Measurements from ENCODE around the gene ZNF57.
"Not testable (repeated sequence)": the region's sequence is repeated elsewhere in the genome, so short reads cannot be mapped to it uniquely, and the experiment has no call there.

The ZNF57 gene

DNA sequence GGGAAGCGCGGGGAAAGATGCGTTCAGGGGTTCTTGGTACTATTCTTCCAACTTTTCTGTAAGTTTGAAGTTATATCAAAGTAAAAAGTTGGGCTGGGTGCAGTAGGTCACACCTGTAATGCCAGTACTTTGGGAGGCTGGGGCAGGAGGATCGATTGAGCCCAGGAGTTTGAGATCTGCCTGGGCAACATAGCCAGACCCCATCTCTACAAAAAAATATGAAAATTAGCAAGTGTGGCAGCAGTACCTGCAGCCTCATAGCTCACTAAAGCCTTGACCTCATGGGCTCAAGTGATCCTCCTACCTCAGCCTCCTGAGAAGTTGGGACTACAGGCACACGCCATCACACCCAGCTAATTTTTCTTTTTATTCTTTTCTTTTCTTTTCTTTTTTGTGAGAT is 56.4 kb downstream of the ZNF57 start:
- Histone ChIP-seq H3K27ac (ENCODE audit: low read length) (no peak overlapping the region), H3K36me3 (ENCODE audit: control insufficient read depth, insufficient read depth, low read length) (no peaks in the 10 kb centered on the region), H3K4me3 (ENCODE audit: low read length) (no peak overlapping the region), H3K27me3 (ENCODE audit: control insufficient read depth, insufficient read depth, low read length) (no peaks in the 10 kb centered on the region), H3K4me1 (ENCODE audit: control insufficient read depth, insufficient read depth, low read length) (no peaks in the 10 kb centered on the region), H3K9me3 (ENCODE audit: control insufficient read depth, insufficient read depth, low read length) (no peaks in the 10 kb centered on the region)
- WGBS (ENCODE audit: insufficient coverage, insufficient read length) = no CpG with 5 or more reads among the region's 5 CpGs
- no peak for DNase-seq (ENCODE audit: low read depth, low spot score)

DNA sequence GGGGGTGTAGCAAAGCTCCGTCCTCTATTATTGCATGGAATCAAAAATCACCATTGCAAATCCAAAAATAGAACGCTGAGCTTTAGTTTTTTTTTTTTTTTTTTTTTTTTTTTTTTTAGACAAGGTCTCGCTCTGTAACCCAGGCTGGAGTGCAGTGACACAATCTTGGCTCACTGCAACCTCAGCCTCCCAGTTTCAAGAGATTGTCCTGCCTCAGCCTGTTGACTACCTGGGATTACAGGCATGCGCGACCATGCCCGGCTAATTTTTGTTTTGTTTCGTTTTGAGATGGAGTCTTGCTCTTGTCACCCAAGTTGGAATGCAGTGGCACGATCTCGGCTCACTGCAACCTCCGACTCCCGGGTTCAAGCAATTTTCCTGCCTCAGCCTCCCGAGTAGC is 59.4 kb downstream of the ZNF57 start:
- DNase-seq (ENCODE audit: low read depth, low spot score) = no peak
- Histone ChIP-seq H3K27me3 (ENCODE audit: control insufficient read depth, insufficient read depth, low read length) (no peaks in the 10 kb centered on the region), H3K4me1 (ENCODE audit: control insufficient read depth, insufficient read depth, low read length) (no peaks in the 10 kb centered on the region), H3K9me3 (ENCODE audit: control insufficient read depth, insufficient read depth, low read length) (no peaks in the 10 kb centered on the region), H3K36me3 (ENCODE audit: control insufficient read depth, insufficient read depth, low read length) (no peaks in the 10 kb centered on the region), H3K4me3 (ENCODE audit: low read length) (no peak overlapping the region), H3K27ac (ENCODE audit: low read length) (no peak overlapping the region)
- no CpG with 5 or more reads among the region's 12 CpGs for WGBS (ENCODE audit: insufficient coverage, insufficient read length)

GRCh38 chr19:2962018-2962670 is 61.4 kb downstream of the ZNF57 start:
- no peak for DNase-seq (ENCODE audit: low read depth, low spot score)
- no peak overlapping the region for H3K27ac ChIP-seq (ENCODE audit: low read length)
- no peaks in the 10 kb centered on the region for H3K27me3 ChIP-seq (ENCODE audit: control insufficient read depth, insufficient read depth, low read length)
- H3K4me3 ChIP-seq (ENCODE audit: low read length) = no peak overlapping the region
- H3K36me3 ChIP-seq (ENCODE audit: control insufficient read depth, insufficient read depth, low read length) = no peaks in the 10 kb centered on the region
- no peaks in the 10 kb centered on the region for H3K9me3 ChIP-seq (ENCODE audit: control insufficient read depth, insufficient read depth, low read length)
- no CpG with 5 or more reads among the region's 17 CpGs for WGBS (ENCODE audit: insufficient coverage, insufficient read length)
- H3K4me1 ChIP-seq (ENCODE audit: control insufficient read depth, insufficient read depth, low read length) = no peaks in the 10 kb centered on the region

DNA sequence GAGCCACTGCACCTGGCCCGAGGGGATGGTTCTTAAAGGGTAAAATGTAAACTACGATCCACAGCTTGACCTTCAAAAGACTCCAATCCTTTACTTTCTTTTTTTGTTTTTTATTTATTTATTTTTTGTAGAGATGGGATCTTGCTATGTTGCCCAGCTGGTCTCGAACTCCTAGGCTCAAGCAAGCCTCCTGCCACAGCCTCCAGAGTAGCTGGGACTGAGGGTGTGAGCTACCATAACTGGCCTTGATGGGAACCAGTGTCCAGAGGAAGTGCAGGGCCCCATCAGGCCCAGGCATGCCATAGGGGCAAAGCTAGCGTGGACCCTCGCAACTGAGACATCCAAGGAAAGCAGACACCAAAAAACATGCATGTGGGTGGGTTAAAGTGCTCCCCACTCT is 62.4 kb downstream of the ZNF57 start:
- H3K9me3 ChIP-seq (ENCODE audit: control insufficient read depth, insufficient read depth, low read length) = no peaks in the 10 kb centered on the region
- no peak overlapping the region for H3K27ac ChIP-seq (ENCODE audit: low read length)
- no peak for DNase-seq (ENCODE audit: low read depth, low spot score)
- no CpG with 5 or more reads among the region's 5 CpGs for WGBS (ENCODE audit: insufficient coverage, insufficient read length)
- H3K36me3 ChIP-seq (ENCODE audit: control insufficient read depth, insufficient read depth, low read length) = no peaks in the 10 kb centered on the region
- H3K27me3 ChIP-seq (ENCODE audit: control insufficient read depth, insufficient read depth, low read length) = no peaks in the 10 kb centered on the region
- H3K4me3 ChIP-seq (ENCODE audit: low read length) = no peak overlapping the region
- no peaks in the 10 kb centered on the region for H3K4me1 ChIP-seq (ENCODE audit: control insufficient read depth, insufficient read depth, low read length)

DNA sequence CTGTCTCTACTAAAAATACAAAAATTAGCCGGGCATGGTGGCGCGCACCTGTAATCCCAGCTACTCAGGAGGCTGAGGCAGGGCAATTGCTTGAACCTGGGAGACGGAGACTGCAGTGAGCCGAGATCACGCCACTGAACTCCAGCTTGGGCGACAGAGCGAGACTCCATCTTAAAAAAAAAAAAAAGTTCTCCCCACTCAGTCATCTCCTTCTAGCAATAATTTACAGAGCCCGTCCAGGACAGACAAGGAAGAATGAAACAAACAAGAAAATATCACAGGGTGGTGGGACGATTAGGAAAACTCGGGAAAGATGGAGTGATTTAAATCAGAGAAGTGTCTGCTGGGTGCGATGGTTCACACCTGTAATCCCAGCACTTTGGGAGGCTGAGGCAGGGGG is 62.9 kb downstream of the ZNF57 start:
- H3K27me3 ChIP-seq (ENCODE audit: control insufficient read depth, insufficient read depth, low read length); H3K27ac ChIP-seq (ENCODE audit: low read length); H3K9me3 ChIP-seq (ENCODE audit: control insufficient read depth, insufficient read depth, low read length); DNase-seq (ENCODE audit: low read depth, low spot score); H3K4me1 ChIP-seq (ENCODE audit: control insufficient read depth, insufficient read depth, low read length); H3K4me3 ChIP-seq (ENCODE audit: low read length); H3K36me3 ChIP-seq (ENCODE audit: control insufficient read depth, insufficient read depth, low read length): not testable (repeated sequence)
- no CpG with 5 or more reads among the region's 12 CpGs for WGBS (ENCODE audit: insufficient coverage, insufficient read length)

DNA sequence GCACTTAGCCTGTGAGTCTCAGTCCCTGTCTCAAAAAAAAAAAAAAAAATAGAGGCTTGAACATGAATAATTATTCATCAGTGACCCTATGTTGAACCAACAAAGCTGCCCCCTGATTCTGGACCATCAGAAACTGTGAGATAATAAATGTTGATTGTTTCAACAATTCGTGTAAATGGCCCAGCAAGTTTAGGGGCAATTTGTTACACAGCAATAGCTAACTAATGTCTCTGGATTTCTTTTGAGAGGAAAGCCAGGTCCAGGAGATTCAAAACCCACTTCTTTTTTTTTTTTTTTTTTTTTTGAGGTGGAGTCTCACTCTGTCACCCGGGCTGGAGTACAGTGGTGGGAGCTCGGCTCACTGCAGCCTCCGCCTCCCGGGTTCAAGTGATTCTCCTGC is 64.1 kb downstream of the ZNF57 start:
- Histone ChIP-seq H3K36me3 (ENCODE audit: control insufficient read depth, insufficient read depth, low read length) (no peaks in the 10 kb centered on the region), H3K9me3 (ENCODE audit: control insufficient read depth, insufficient read depth, low read length) (no peaks in the 10 kb centered on the region), H3K27ac (ENCODE audit: low read length) (no peak overlapping the region), H3K4me1 (ENCODE audit: control insufficient read depth, insufficient read depth, low read length) (no peaks in the 10 kb centered on the region), H3K4me3 (ENCODE audit: low read length) (no peak overlapping the region), H3K27me3 (ENCODE audit: control insufficient read depth, insufficient read depth, low read length) (no peaks in the 10 kb centered on the region)
- no peak for DNase-seq (ENCODE audit: low read depth, low spot score)
- WGBS (ENCODE audit: insufficient coverage, insufficient read length) = no CpG with 5 or more reads among the region's 5 CpGs

- Histone ChIP-seq H3K4me1 (ENCODE audit: control insufficient read depth, insufficient read depth, low read length) (no peaks in the 10 kb centered on the region), H3K27ac (ENCODE audit: low read length) (no peak overlapping the region), H3K27me3 (ENCODE audit: control insufficient read depth, insufficient read depth, low read length) (no peaks in the 10 kb centered on the region), H3K9me3 (ENCODE audit: control insufficient read depth, insufficient read depth, low read length) (no peaks in the 10 kb centered on the region), H3K36me3 (ENCODE audit: control insufficient read depth, insufficient read depth, low read length) (no peaks in the 10 kb centered on the region), H3K4me3 (ENCODE audit: low read length) (no peak overlapping the region)
- WGBS (ENCODE audit: insufficient coverage, insufficient read length) = no CpG with 5 or more reads among the region's 8 CpGs
- no peak for DNase-seq (ENCODE audit: low read depth, low spot score)
Measured at GRCh38 chr19:2967972-2968371, 67.2 kb downstream of the ZNF57 start.

All from iPS DF 6.9 (cell line).